ENCODE measurements around the gene KCNQ5. TPM values are rescaled to one million over a fixed set of nuclear protein-coding genes. Genes with fewer than 3 reads are reported as not detected.

KCNQ5 gene
- total RNA-seq, 1 donor from 2014 or later = 1.5 TPM

DNA sequence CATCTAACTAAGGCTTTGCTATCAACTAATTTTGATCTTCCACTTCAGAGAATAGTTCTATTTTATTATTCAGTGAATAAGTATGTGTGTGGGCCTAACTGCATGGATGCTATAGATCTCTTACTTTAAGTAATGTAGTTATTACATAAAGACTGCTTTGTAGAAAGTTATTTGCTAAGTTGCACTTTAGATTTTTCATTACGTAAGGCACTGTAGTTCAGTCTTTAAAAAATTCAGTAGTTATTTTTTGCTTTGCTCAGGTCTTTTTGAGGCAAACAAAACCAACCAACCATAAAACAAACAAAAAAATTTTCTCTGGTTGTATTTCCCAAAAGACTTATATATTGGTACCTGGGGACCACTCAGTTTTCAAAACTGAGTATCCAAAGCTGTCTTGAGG lies 53.0 kb downstream of the KCNQ5 start:
- H3K4me1 Mint-ChIP-seq (ENCODE audit: low read depth, unreplicated experiment) = no peaks in the 10 kb centered on the region
- TF ChIP-seq, protein P1, sequence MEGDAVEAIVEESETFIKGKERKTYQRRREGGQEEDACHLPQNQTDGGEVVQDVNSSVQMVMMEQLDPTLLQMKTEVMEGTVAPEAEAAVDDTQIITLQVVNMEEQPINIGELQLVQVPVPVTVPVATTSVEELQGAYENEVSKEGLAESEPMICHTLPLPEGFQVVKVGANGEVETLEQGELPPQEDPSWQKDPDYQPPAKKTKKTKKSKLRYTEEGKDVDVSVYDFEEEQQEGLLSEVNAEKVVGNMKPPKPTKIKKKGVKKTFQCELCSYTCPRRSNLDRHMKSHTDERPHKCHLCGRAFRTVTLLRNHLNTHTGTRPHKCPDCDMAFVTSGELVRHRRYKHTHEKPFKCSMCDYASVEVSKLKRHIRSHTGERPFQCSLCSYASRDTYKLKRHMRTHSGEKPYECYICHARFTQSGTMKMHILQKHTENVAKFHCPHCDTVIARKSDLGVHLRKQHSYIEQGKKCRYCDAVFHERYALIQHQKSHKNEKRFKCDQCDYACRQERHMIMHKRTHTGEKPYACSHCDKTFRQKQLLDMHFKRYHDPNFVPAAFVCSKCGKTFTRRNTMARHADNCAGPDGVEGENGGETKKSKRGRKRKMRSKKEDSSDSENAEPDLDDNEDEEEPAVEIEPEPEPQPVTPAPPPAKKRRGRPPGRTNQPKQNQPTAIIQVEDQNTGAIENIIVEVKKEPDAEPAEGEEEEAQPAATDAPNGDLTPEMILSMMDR (IDR thresholded peaks at IDR 0.05; ENCODE audit: partially characterized antibody, unreplicated experiment) = no peak
- H3K36me3 Mint-ChIP-seq (ENCODE audit: unreplicated experiment) = no peaks in the 10 kb centered on the region
- no peaks in the 10 kb centered on the region for H3K27me3 Mint-ChIP-seq (ENCODE audit: unreplicated experiment)
- no peak overlapping the region for H3K4me3 Mint-ChIP-seq (ENCODE audit: unreplicated experiment)
- H3K27ac Mint-ChIP-seq (ENCODE audit: unreplicated experiment) = no peak overlapping the region
- no peak for DNase-seq
- H3K9me3 Mint-ChIP-seq (ENCODE audit: unreplicated experiment) = no peaks in the 10 kb centered on the region

DNA sequence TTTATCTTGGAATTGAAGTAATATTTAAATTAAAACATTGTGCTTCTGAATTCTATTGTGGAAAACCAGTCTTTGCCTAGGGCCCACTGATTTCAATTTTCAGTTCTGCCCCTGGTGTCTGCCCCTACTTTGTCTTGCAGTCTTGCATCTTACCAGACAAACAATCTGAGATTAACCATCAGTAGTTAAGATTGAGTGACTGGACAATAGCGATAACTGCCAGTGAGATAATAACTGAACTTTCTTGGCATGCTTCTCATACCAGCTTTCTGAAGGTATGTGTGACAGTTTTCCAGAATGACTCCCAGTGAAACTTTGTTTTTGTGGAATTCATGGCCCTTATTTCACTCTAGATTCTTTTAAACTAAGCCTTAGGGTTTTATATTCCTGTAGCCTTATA lies 53.5 kb downstream of the KCNQ5 start:
- DNase-seq = no peak
- TF ChIP-seq, protein P1 (IDR thresholded peaks at IDR 0.05; ENCODE audit: partially characterized antibody, unreplicated experiment) = no peak
- no peak overlapping the region for H3K4me3 Mint-ChIP-seq (ENCODE audit: unreplicated experiment)
- no peak overlapping the region for H3K27ac Mint-ChIP-seq (ENCODE audit: unreplicated experiment)
- no peaks in the 10 kb centered on the region for H3K36me3 Mint-ChIP-seq (ENCODE audit: unreplicated experiment)
- no peaks in the 10 kb centered on the region for H3K9me3 Mint-ChIP-seq (ENCODE audit: unreplicated experiment)
- no peaks in the 10 kb centered on the region for H3K4me1 Mint-ChIP-seq (ENCODE audit: low read depth, unreplicated experiment)
- no peaks in the 10 kb centered on the region for H3K27me3 Mint-ChIP-seq (ENCODE audit: unreplicated experiment)

- no peaks in the 10 kb centered on the region for H3K36me3 Mint-ChIP-seq (ENCODE audit: unreplicated experiment)
- no peaks in the 10 kb centered on the region for H3K9me3 Mint-ChIP-seq (ENCODE audit: unreplicated experiment)
- no peak for DNase-seq
- TF ChIP-seq, protein P1 (IDR thresholded peaks at IDR 0.05; ENCODE audit: partially characterized antibody, unreplicated experiment) = no peak
- no peaks in the 10 kb centered on the region for H3K27me3 Mint-ChIP-seq (ENCODE audit: unreplicated experiment)
- H3K4me1 Mint-ChIP-seq (ENCODE audit: low read depth, unreplicated experiment) = no peaks in the 10 kb centered on the region
- H3K4me3 Mint-ChIP-seq (ENCODE audit: unreplicated experiment) = no peak overlapping the region
- no peak overlapping the region for H3K27ac Mint-ChIP-seq (ENCODE audit: unreplicated experiment)
Observed at GRCh38 chr6:72676995-72677394, 55.1 kb downstream of the KCNQ5 start.

- no peaks in the 10 kb centered on the region for H3K4me1 Mint-ChIP-seq (ENCODE audit: low read depth, unreplicated experiment)
- TF ChIP-seq, protein P1 (IDR thresholded peaks at IDR 0.05; ENCODE audit: partially characterized antibody, unreplicated experiment) = no peak
- DNase-seq = no peak
- no peaks in the 10 kb centered on the region for H3K27me3 Mint-ChIP-seq (ENCODE audit: unreplicated experiment)
- H3K27ac Mint-ChIP-seq (ENCODE audit: unreplicated experiment) = no peak overlapping the region
- no peaks in the 10 kb centered on the region for H3K36me3 Mint-ChIP-seq (ENCODE audit: unreplicated experiment)
- H3K4me3 Mint-ChIP-seq (ENCODE audit: unreplicated experiment) = no peak overlapping the region
- H3K9me3 Mint-ChIP-seq (ENCODE audit: unreplicated experiment) = no peaks in the 10 kb centered on the region
Observed at GRCh38 chr6:72677740-72678139, 55.9 kb downstream of the KCNQ5 start.

DNA sequence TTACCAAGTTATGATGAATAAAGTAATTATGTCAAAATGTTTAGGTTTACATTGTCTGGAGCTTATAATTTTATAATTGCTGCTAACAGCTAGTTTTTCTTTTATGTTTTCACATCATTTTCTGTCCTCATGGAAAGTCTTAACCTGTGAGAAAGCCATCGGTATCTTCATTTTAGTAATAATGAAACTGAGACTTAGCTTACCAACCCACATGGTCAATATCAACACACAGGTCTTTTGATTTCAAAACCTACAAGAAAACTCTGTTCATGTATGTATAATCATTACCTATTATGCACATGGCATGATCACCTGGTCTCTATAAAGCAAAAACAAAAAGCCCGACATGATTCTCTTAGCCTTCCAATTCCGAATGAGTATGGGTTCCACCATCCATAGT lies 61.9 kb downstream of the KCNQ5 start:
- DNase-seq = no peak
- TF ChIP-seq, protein P1 (IDR thresholded peaks at IDR 0.05; ENCODE audit: partially characterized antibody, unreplicated experiment) = no peak
- no peaks in the 10 kb centered on the region for H3K9me3 Mint-ChIP-seq (ENCODE audit: unreplicated experiment)
- no peaks in the 10 kb centered on the region for H3K27me3 Mint-ChIP-seq (ENCODE audit: unreplicated experiment)
- H3K4me1 Mint-ChIP-seq (ENCODE audit: low read depth, unreplicated experiment) = peaks cover 2% of the 10 kb centered on the region
- no peak overlapping the region for H3K27ac Mint-ChIP-seq (ENCODE audit: unreplicated experiment)
- no peaks in the 10 kb centered on the region for H3K36me3 Mint-ChIP-seq (ENCODE audit: unreplicated experiment)
- H3K4me3 Mint-ChIP-seq (ENCODE audit: unreplicated experiment) = no peak overlapping the region
